T-cell (primary cell): ENCODE measurements around the gene MYO1F. TPM values are rescaled to one million over a fixed set of nuclear protein-coding genes. Genes with fewer than 3 reads are reported as not detected.
"Not testable (repeated sequence)": the region's sequence is repeated elsewhere in the genome, so short reads cannot be mapped to it uniquely, and the experiment has no call there.

Experiments used
- ATAC-seq, 4 experiments: fragments of 200-7000 bp in 3 of 4; fragments of 150-1000 bp in 1 of 4; cut with Tn5 transposase; replicated peaks in 1 of 4; 1 replicate in 3 of 4; 2 replicates in 1 of 4; pipeline ENCODE4 v1.10.0; 2021; ENCODE audit warnings: moderate library complexity in 3 of 4, mild to moderate bottlenecking in 2 of 4, moderate number of reproducible peaks in 1 of 4
- CTCF ChIA-PET, 2 donors: fragments of 300-600 bp; sonication (Branson Sonifier 250); formaldehyde crosslinking; loops; one replicate each; lab custom pipeline; 2022; ENCODE audit warnings: antibody characterized with exemption in 2 of 2; lab: Charles Lee
- POLR2A ChIA-PET, 2 donors: fragments of 300-600 bp; sonication (Branson Sonifier 250); formaldehyde crosslinking; loops; one replicate each; lab custom pipeline; 2022; ENCODE audit warnings: antibody characterized with exemption in 2 of 2; lab: Charles Lee
- DNase-seq, 35 experiments: peaks; one replicate each; pipeline versions ENCODE4 v3.0.0 to v3.0.0-alpha.2; 2013 to 2023
- H3K27ac ChIP-seq: one replicate; pipeline ENCODE4 v1.5.1; 2013; ENCODE audit warnings: low read length
- H3K27me3 ChIP-seq, 2 experiments: replicated peaks in 1 of 2; 1 replicate in 1 of 2; 2 replicates in 1 of 2; pipeline versions ENCODE4 v1.6.1 to v1.7.0; 2013; ENCODE audit warnings: low read length in 1 of 2, mixed read lengths in 1 of 2; ENCODE audit not compliant: control insufficient read depth in 2 of 2, insufficient read depth in 2 of 2; ENCODE audit errors: extremely low read depth in 1 of 2
- H3K36me3 ChIP-seq, 2 donors: 1 replicate in 1 of 2; 2 replicates in 1 of 2; pipeline versions ENCODE4 v1.6.1 to v1.7.0; 2013; ENCODE audit warnings: low read length in 1 of 2; ENCODE audit not compliant: control insufficient read depth in 2 of 2, insufficient read depth in 1 of 2; ENCODE audit errors: extremely low read depth in 1 of 2
- H3K4me1 ChIP-seq, 2 experiments: 1 replicate in 1 of 2; 2 replicates in 1 of 2; pipeline versions ENCODE4 v1.6.1 to v1.7.0; 2013; ENCODE audit warnings: low read length in 2 of 2, mixed read lengths in 1 of 2; ENCODE audit not compliant: insufficient read depth in 2 of 2, control insufficient read depth in 1 of 2; ENCODE audit errors: extremely low read depth in 1 of 2
- H3K4me3 ChIP-seq, 2 donors: 1 replicate in 1 of 2; 2 replicates in 1 of 2; pipeline versions ENCODE4 v1.5.1 to v1.7.0; 2013; ENCODE audit warnings: mild to moderate bottlenecking in 2 of 2, low read length in 1 of 2, moderate library complexity in 1 of 2; ENCODE audit not compliant: control insufficient read depth in 1 of 2; ENCODE audit errors: extremely low read depth in 1 of 2
- H3K9me3 ChIP-seq: 2 replicates; pipeline ENCODE4 v1.7.0; 2013
- H3K27ac Mint-ChIP-seq, 2 donors: one replicate each; pipeline ENCODE4 v1.8.0; 2020 to 2021; ENCODE audit warnings: mild to moderate bottlenecking in 2 of 2, mixed read lengths in 2 of 2
- H3K27me3 Mint-ChIP-seq, 2 donors: one replicate each; pipeline ENCODE4 v1.8.0; 2021 to 2022; ENCODE audit warnings: mixed read lengths in 2 of 2
- H3K36me3 Mint-ChIP-seq: one replicate; pipeline ENCODE4 v1.8.0; 2021; ENCODE audit warnings: mixed read lengths
- H3K4me1 Mint-ChIP-seq, 3 donors: one replicate each; pipeline ENCODE4 v1.8.0; 2020 to 2022; ENCODE audit warnings: mixed read lengths in 3 of 3, mild to moderate bottlenecking in 1 of 3
- H3K4me3 Mint-ChIP-seq, 3 donors: one replicate each; pipeline ENCODE4 v1.8.0; 2020 to 2022; ENCODE audit warnings: mild to moderate bottlenecking in 3 of 3, mixed read lengths in 3 of 3, moderate library complexity in 3 of 3
- H3K9me3 Mint-ChIP-seq, 3 donors: one replicate each; pipeline ENCODE4 v1.8.0; 2020 to 2022; ENCODE audit warnings: mixed read lengths in 3 of 3
- WGBS: methylation state at CpG from one replicate; pipeline ENCODE4 v1.1.5; 2013; ENCODE audit warnings: missing lambda C conversion rate; ENCODE audit not compliant: insufficient coverage; 5-methylcytosine and 5-hydroxymethylcytosine counted together
- total RNA-seq, 35 experiments: library from RNA in 6 of 35; stranded (reverse) in 6 of 35; fragments of 120-200 nt in 1 of 35; gene quantifications; one replicate each; pipeline versions ENCODE4 v1.2.1 to v1.2.4 and lab custom pipeline; 2013 to 2026

The MYO1F gene
- total RNA-seq, 5 donors from 2014 or later (not counting 1 experiment from before 2014, with no cell fraction given): 109 to 363 (median 277) TPM

GRCh38 chr19:8518536-8518935, 58.7 kb downstream of the MYO1F start:
- Histone ChIP-seq H3K4me3 (no peak overlapping the region), H3K36me3 (peaks cover 0 to 26% of the 10 kb centered on the region in 2 donors), H3K9me3 (no peaks in the 10 kb centered on the region), H3K4me1 (peaks cover 34 to 83% of the 10 kb centered on the region in 2 experiments), H3K27me3 (no peaks in the 10 kb centered on the region), H3K27ac (peak overlapping the region; percentile 85)
- Mint-ChIP-seq H3K9me3 (no peaks in the 10 kb centered on the region), H3K36me3 (peaks cover 12% of the 10 kb centered on the region), H3K4me1 (peaks cover 53 to 65% (median 53%) of the 10 kb centered on the region in 3 donors), H3K4me3 (peak overlapping the region; percentile 17 to 90 (median 73)), H3K27me3 (no peaks in the 10 kb centered on the region), H3K27ac (peak overlapping the region; percentile 99 to 100)
- ATAC-seq: no peak
- ChIA-PET CTCF (interaction anchor here in 1 of 2 donors (0.7 to 1.2 kb wide), 3 partner anchors 129 to 361 kb away, joined by 3 read pairs; partner anchors contain the start of gene RAB11B), POLR2A (no interaction called here)
- WGBS: 56% methylated on average over 9 of the region's 11 CpGs
- DNase-seq: peak in 1 of 35 experiments; percentile 56

- CTCF ChIA-PET: interaction anchor here in 1 of 2 donors (0.6 to 1.2 kb wide), 5 partner anchors 62 to 361 kb away, joined by 3 to 7 read pairs (median 3); partner anchors contain the start of genes MARCHF2 and RAB11B
- Mint-ChIP-seq H3K36me3 (peaks cover 12% of the 10 kb centered on the region), H3K27me3 (no peaks in the 10 kb centered on the region), H3K9me3 (no peaks in the 10 kb centered on the region), H3K27ac (peak overlapping the region; percentile 99 to 100), H3K4me1 (peaks cover 58 to 71% (median 58%) of the 10 kb centered on the region in 3 donors), H3K4me3 (peak overlapping the region; percentile 73 to 90 (median 76))
- H3K4me1 ChIP-seq: peaks cover 40 to 91% of the 10 kb centered on the region in 2 experiments
- peak overlapping the region; percentile 85 for H3K27ac ChIP-seq
- 5% methylated on average over 9 of the region's 10 CpGs for WGBS
- no peaks in the 10 kb centered on the region for H3K9me3 ChIP-seq
- POLR2A ChIA-PET: no interaction called here
- ATAC-seq (peak; percentile 35 to 57 (median 47)), DNase-seq (peak; percentile 36 to 80 (median 63))
- peaks cover 0 to 19% of the 10 kb centered on the region in 2 donors for H3K36me3 ChIP-seq
- no peaks in the 10 kb centered on the region for H3K27me3 ChIP-seq
- H3K4me3 ChIP-seq: peak overlapping the region; percentile 11 to 44
These were observed 59.4 kb downstream of the MYO1F start for GRCh38 chr19:8517551-8518442.

- H3K9me3 Mint-ChIP-seq: no peaks in the 10 kb centered on the region
- WGBS: 48% methylated on average over 8 of the region's 11 CpGs
- ChIA-PET POLR2A (no interaction called here), CTCF (no interaction called here)
- peak; percentile 30 to 83 (median 66) for DNase-seq
- H3K27me3 Mint-ChIP-seq: no peaks in the 10 kb centered on the region
- H3K4me3 Mint-ChIP-seq: peak overlapping the region; percentile 74 to 90 (median 89)
- peaks cover 58 to 72% (median 59%) of the 10 kb centered on the region in 3 donors for H3K4me1 Mint-ChIP-seq
- Histone ChIP-seq H3K27me3 (no peaks in the 10 kb centered on the region), H3K4me1 (peaks cover 43 to 86% of the 10 kb centered on the region in 2 experiments), H3K27ac (peak overlapping the region; percentile 85), H3K9me3 (no peaks in the 10 kb centered on the region), H3K4me3 (no peak overlapping the region), H3K36me3 (peaks cover 6 to 12% of the 10 kb centered on the region in 2 donors)
- peak overlapping the region; percentile 99 to 100 for H3K27ac Mint-ChIP-seq
- ATAC-seq: peak; percentile 14 to 54 (median 21)
- H3K36me3 Mint-ChIP-seq: no peaks in the 10 kb centered on the region
These were observed 61.9 kb downstream of the MYO1F start for GRCh38 chr19:8515317-8515716.

GRCh38 chr19:8514505-8515009, 62.7 kb downstream of the MYO1F start:
- not testable (repeated sequence) for H3K27me3 Mint-ChIP-seq, H3K36me3 Mint-ChIP-seq, H3K27me3 ChIP-seq, H3K9me3 Mint-ChIP-seq, DNase-seq, H3K9me3 ChIP-seq, ATAC-seq
- peaks cover 43 to 79% of the 10 kb centered on the region in 2 experiments for H3K4me1 ChIP-seq
- WGBS: 94% methylated on average over 13 of the region's 21 CpGs
- peaks cover 6 to 14% of the 10 kb centered on the region in 2 donors for H3K36me3 ChIP-seq
- ChIA-PET CTCF (interaction anchor here in 1 of 2 donors (1.0 to 1.3 kb wide), 4 partner anchors 54 to 1415 kb away, joined by 3 to 4 read pairs (median 4); partner anchors contain the start of gene MARCHF2), POLR2A (interaction anchor here in 1 of 2 donors (0.7 to 0.8 kb wide), 2 partner anchors 24 to 546 kb away, joined by 3 read pairs; no protein-coding TSS in a partner anchor)
- Mint-ChIP-seq H3K4me1 (peaks cover 56 to 65% (median 58%) of the 10 kb centered on the region in 3 donors), H3K4me3 (peak overlapping the region; percentile 89 to 92 (median 90)), H3K27ac (peak overlapping the region; percentile 99 to 100)
- peak overlapping the region; percentile 85 for H3K27ac ChIP-seq
- peak overlapping the region; percentile 45 to 72 for H3K4me3 ChIP-seq

GRCh38 chr19:8513687-8514504, 63.3 kb downstream of the MYO1F start, which contains the start of gene ZNF414:
ZNF414 (minus strand) TSS chr19:8514167; CDS start chr19:8514046, 121 bp downstream.
- Mint-ChIP-seq H3K4me3 (peak within 1 kb of the TSS; percentile 89 to 92 (median 90)), H3K36me3 (no peaks in the 10 kb centered on the region)
- ATAC-seq: peak; percentile 79 to 85 (median 80)

More at GRCh38 chr19:8513687-8514504, 63.3 kb downstream of the MYO1F start, which contains the start of gene ZNF414:
- Histone ChIP-seq H3K4me1 (peaks cover 41 to 72% of the 10 kb centered on the region in 2 experiments), H3K36me3 (peaks cover 6 to 14% of the 10 kb centered on the region in 2 donors), H3K9me3 (no peaks in the 10 kb centered on the region), H3K27me3 (no peaks in the 10 kb centered on the region), H3K4me3 (peak within 1 kb of the TSS; percentile 45 to 72), H3K27ac (peak within 1 kb of the TSS; percentile 85)
- H3K27ac Mint-ChIP-seq: peak within 1 kb of the TSS; percentile 99 to 100
- WGBS: under 1% methylated on average over 65 of the region's 70 CpGs
- ChIA-PET CTCF (interaction anchor here (0.6 to 1.3 kb wide), 6 partner anchors 26 to 1416 kb away, joined by 3 to 6 read pairs (median 4); partner anchors contain the start of gene MARCHF2 (in 1 of the 2)), POLR2A (interaction anchor here (0.6 to 0.8 kb wide), 5 partner anchors 25 to 545 kb away, joined by 3 to 7 read pairs (median 3); no protein-coding TSS in a partner anchor)
- no peaks in the 10 kb centered on the region for H3K9me3 Mint-ChIP-seq
- peaks cover 52 to 60% (median 57%) of the 10 kb centered on the region in 3 donors for H3K4me1 Mint-ChIP-seq
- peak; percentile 88 to 98 (median 96) for DNase-seq
- H3K27me3 Mint-ChIP-seq: no peaks in the 10 kb centered on the region
